IMR-90 (cell line): ENCODE data around the gene IQSEC1. TPM values are rescaled to one million over a fixed set of nuclear protein-coding genes. Genes with fewer than 3 reads are reported as not detected.

Experiments
- ATAC-seq: fragments of 200-7000 bp; cut with Tn5 transposase; 2 replicates; pipeline ENCODE4 v1.9.1; 2020; ENCODE audit warnings: low read depth, mild to moderate bottlenecking, moderate library complexity
- BruUV-seq: library from RNA; stranded (reverse); fragments of 400-500 nt; replicated peaks from 2 replicates; lab custom pipeline; 2021; lab: Mats Ljungman, UMichigan
- CTCF ChIA-PET: fragments of 300-600 bp; formaldehyde crosslinking; extraction: SDS; loops from one replicate; lab custom pipeline; 2021; ENCODE audit warnings: antibody characterized with exemption; lab: Yijun Ruan, JAX
- POLR2A ChIA-PET: fragments of 300-600 bp; sonication (Branson Sonifier 250); formaldehyde crosslinking; loops from one replicate; lab custom pipeline; 2022; ENCODE audit warnings: antibody characterized with exemption; ENCODE audit not compliant: unreplicated experiment; lab: Charles Lee
- DNase-seq: peaks from one replicate; pipeline ENCODE4 v3.0.0; 2013
- H2AFZ ChIP-seq: replicated peaks from 2 replicates; pipeline ENCODE3; 2013; ENCODE audit warnings: low read length, mild to moderate bottlenecking; ENCODE audit not compliant: poor library complexity
- H2AK5ac ChIP-seq: 2 replicates; pipeline ENCODE4 v1.6.1; 2013; ENCODE audit warnings: low read depth, low read length, inconsistent platforms
- H2AK9ac ChIP-seq: replicated peaks from 2 replicates; pipeline ENCODE3; 2013; ENCODE audit warnings: mild to moderate bottlenecking, low read depth, low read length, moderate library complexity; ENCODE audit not compliant: poor library complexity
- H2BK120ac ChIP-seq: 2 replicates; pipeline ENCODE4 v1.6.1; 2013; ENCODE audit warnings: low read depth, low read length, inconsistent platforms
- H2BK15ac ChIP-seq: 3 replicates; pipeline ENCODE4 v1.6.1; 2013; ENCODE audit warnings: low read depth, low read length, inconsistent platforms
- H2BK20ac ChIP-seq: 2 replicates; pipeline ENCODE4 v1.6.1; 2013; ENCODE audit warnings: low read depth, mild to moderate bottlenecking, inconsistent platforms, low read length, moderate library complexity
- H2BK5ac ChIP-seq: 2 replicates; pipeline ENCODE4 v1.6.1; 2013; ENCODE audit warnings: mild to moderate bottlenecking, low read depth, low read length, inconsistent platforms; ENCODE audit not compliant: poor library complexity, severe bottlenecking
- H3K14ac ChIP-seq: replicated peaks from 2 replicates; pipeline ENCODE4 v1.6.1; 2013; ENCODE audit warnings: low read depth, low read length, inconsistent platforms
- H3K18ac ChIP-seq: 2 replicates; pipeline ENCODE4 v1.6.1; 2013; ENCODE audit warnings: low read depth, low read length, control low read depth
- H3K23ac ChIP-seq: 2 replicates; pipeline ENCODE4 v1.6.1; 2013; ENCODE audit warnings: low read depth, low read length, inconsistent platforms
- H3K27ac ChIP-seq: 2 replicates; pipeline ENCODE4 v1.5.1; 2013; ENCODE audit warnings: mild to moderate bottlenecking, control low read depth, low read length; ENCODE audit not compliant: insufficient read depth
- H3K27me3 ChIP-seq: 2 replicates; pipeline ENCODE4 v1.6.1; 2013; ENCODE audit warnings: low read length; ENCODE audit not compliant: control insufficient read depth, insufficient read depth
- H3K36me3 ChIP-seq: 2 replicates; pipeline ENCODE4 v1.6.1; 2013; ENCODE audit warnings: low read length, mixed read lengths; ENCODE audit not compliant: control insufficient read depth, insufficient read depth
- H3K4ac ChIP-seq: 2 replicates; pipeline ENCODE4 v1.6.1; 2013; ENCODE audit warnings: low read depth, low read length, inconsistent platforms
- H3K4me1 ChIP-seq: 2 replicates; pipeline ENCODE4 v1.6.1; 2013; ENCODE audit warnings: low read length, mixed read lengths; ENCODE audit not compliant: control insufficient read depth, insufficient read depth
- H3K4me2 ChIP-seq: 2 replicates; pipeline ENCODE4 v1.6.1; 2013; ENCODE audit warnings: low read depth, mild to moderate bottlenecking, control low read depth, low read length, moderate library complexity
- H3K4me3 ChIP-seq: 2 replicates; pipeline ENCODE4 v1.5.1; 2013; ENCODE audit warnings: low read depth, mild to moderate bottlenecking, control low read depth, low read length, moderate library complexity; ENCODE audit not compliant: insufficient read depth
- H3K56ac ChIP-seq: 2 replicates; pipeline ENCODE4 v1.6.1; 2013; ENCODE audit warnings: low read length, inconsistent platforms; ENCODE audit not compliant: insufficient read depth; ENCODE audit errors: extremely low read depth
- H3K79me1 ChIP-seq, 2 experiments: 2 replicates each; pipeline ENCODE4 v1.6.1; 2013; ENCODE audit warnings: low read length in 2 of 2, inconsistent platforms in 1 of 2, low read depth in 1 of 2
- H3K9ac ChIP-seq: 2 replicates; pipeline ENCODE4 v1.6.1; 2013; ENCODE audit warnings: low read depth, low read length, control low read depth
- H3K9me1 ChIP-seq: 2 replicates; pipeline ENCODE4 v1.6.1; 2013; ENCODE audit warnings: low read length, inconsistent platforms; ENCODE audit not compliant: insufficient read depth
- H3K9me3 ChIP-seq: 2 replicates; pipeline ENCODE4 v1.6.1; 2013; ENCODE audit warnings: low read length; ENCODE audit not compliant: control insufficient read depth, insufficient read depth
- H4K20me1 ChIP-seq: 2 replicates; pipeline ENCODE4 v1.6.1; 2013; ENCODE audit warnings: low read length, inconsistent platforms; ENCODE audit not compliant: insufficient read depth
- H4K5ac ChIP-seq: 2 replicates; pipeline ENCODE4 v1.6.1; 2013; ENCODE audit warnings: mild to moderate bottlenecking, low read depth, low read length, control low read depth
- H4K8ac ChIP-seq, 2 experiments: 2 replicates each; pipeline ENCODE4 v1.6.1; 2013; ENCODE audit warnings: low read depth in 2 of 2, low read length in 2 of 2, control low read depth in 1 of 2, inconsistent platforms in 1 of 2
- H4K91ac ChIP-seq: 2 replicates; pipeline ENCODE4 v1.6.1; 2013; ENCODE audit warnings: low read depth, low read length, inconsistent platforms; ENCODE audit not compliant: insufficient read depth
- CTCF ChIP-seq: conservative IDR thresholded peaks from 2 replicates; pipeline ENCODE4 v1.5.1; 2012; ENCODE audit warnings: mild to moderate bottlenecking, low read depth, low read length, improper control_type of control experiment
- MXI1 ChIP-seq: IDR thresholded peaks from 2 replicates; pipeline ENCODE4 v1.6.1; 2012; ENCODE audit warnings: low read depth, mild to moderate bottlenecking, low read length, moderate library complexity, borderline replicate concordance
- WGBS, 2 experiments: methylation state at CpG; one replicate each; pipeline versions ENCODE4 v1.1.5 to v1.1.7; 2013; ENCODE audit warnings: missing lambda C conversion rate in 2 of 2; ENCODE audit not compliant: insufficient read length in 1 of 2; ENCODE audit errors: extremely low coverage in 2 of 2; 5-methylcytosine and 5-hydroxymethylcytosine counted together
- dilution Hi-C: fragments of 300-500 bp; cut with HindIII; formaldehyde crosslinking; loops from one replicate; pipeline ENCODE4 v1.14.3; 2018; ENCODE audit warnings: low sequenced_read_pairs; ENCODE audit not compliant: unreplicated experiment
- in situ Hi-C: fragments of 300-500 bp; cut with MboI; formaldehyde crosslinking; loops from 3 replicates; pipeline ENCODE4 v1.14.3; 2019; ENCODE audit warnings: low sequenced_read_pairs, inconsistent platforms, mixed read lengths
- intact Hi-C: fragments of 100-400 bp; cut with micrococcal nuclease; formaldehyde crosslinking; loops from 2 replicates; pipeline ENCODE4 v1.10.0; 2022
- polyA plus RNA-seq, 3 experiments: library from polyadenylated mRNA; depleted of rRNA; stranded (reverse); fragments of >200 nt; gene quantifications; 2 replicates each; pipeline ENCODE4 v1.2.3, GENCODE V29; 2012; ENCODE audit warnings: low replicate concordance in 1 of 3
- total RNA-seq: library from RNA; depleted of rRNA; stranded (reverse); fragments of >200 nt; gene quantifications from 2 replicates; pipeline ENCODE4 v1.2.3, GENCODE V29; 2012

Gene IQSEC1
- total and polyA plus RNA-seq, 2 of the 4 experiments (the other 2 are of a cell fraction) = 5.9 to 11.9 TPM

- Histone ChIP-seq H2BK5ac (no peak overlapping the region), H2BK120ac (no peak overlapping the region), H3K4me3 (no peak overlapping the region), H3K4ac (no peak overlapping the region), H3K4me1 (no peaks in the 10 kb centered on the region), H3K4me2 (no peak overlapping the region), H3K9ac (no peak overlapping the region), H3K9me3 (no peaks in the 10 kb centered on the region), H4K20me1 (no peaks in the 10 kb centered on the region), H3K23ac (no peak overlapping the region), H3K27me3 (peaks cover 37% of the 10 kb centered on the region), H3K56ac (no peak overlapping the region), H2BK15ac (no peak overlapping the region), H4K5ac (no peak overlapping the region), H2BK20ac (no peak overlapping the region), H3K79me1 (no peaks in the 10 kb centered on the region), H3K27ac (no peak overlapping the region), H2AK5ac (no peak overlapping the region), H3K36me3 (no peaks in the 10 kb centered on the region), H2AK9ac (no peak overlapping the region), H2AFZ (no peak overlapping the region), H3K14ac (no peak overlapping the region), H4K8ac (no peak overlapping the region), H3K18ac (no peak overlapping the region), H3K9me1 (no peaks in the 10 kb centered on the region), H4K91ac (no peak overlapping the region)
- CTCF ChIA-PET = no interaction called here
- BruUV-seq = no TSS peak
- dilution Hi-C loops (no loop called here), intact Hi-C loops (no loop called here), in situ Hi-C loops (no loop called here)
- POLR2A ChIA-PET = no interaction called here
- 71% methylated on average over 1 of the region's 11 CpGs; no CpG with 5 or more reads in 1 of the 2 experiments for WGBS, 2 experiments
- TF ChIP-seq CTCF = no peak
- no peak for TF ChIP-seq MXI1
- DNase-seq (no peak), ATAC-seq (no peak)
Measured at GRCh38 chr3:13047296-13048165, 25.7 kb downstream of the IQSEC1 start.
